DOHH2 (cell line): Measurements from ENCODE around the gene SPATA24.

Experiments
- EZH2phosphoT487 ChIP-seq: fragments of 200-600 bp; sonication (generic); IDR thresholded peaks from 2 replicates; pipeline ENCODE4 v1.6.1; 2017; ENCODE audit warnings: borderline replicate concordance, mild to moderate bottlenecking, antibody characterized with exemption, low read length, moderate library complexity, mixed read lengths
- TF ChIP-seq, protein P1 (sequence below): fragments of 200-600 bp; sonication (generic); IDR thresholded peaks from one replicate; pipeline ENCODE4 v1.5.1; 2014; ENCODE audit warnings: antibody characterized with exemption, mild to moderate bottlenecking, low read depth, low read length; ENCODE audit not compliant: poor library complexity, severe bottlenecking

GRCh38 chr5:139384591-139385051 lies 19.3 kb downstream of the SPATA24 start:
- TF ChIP-seq, protein P1, sequence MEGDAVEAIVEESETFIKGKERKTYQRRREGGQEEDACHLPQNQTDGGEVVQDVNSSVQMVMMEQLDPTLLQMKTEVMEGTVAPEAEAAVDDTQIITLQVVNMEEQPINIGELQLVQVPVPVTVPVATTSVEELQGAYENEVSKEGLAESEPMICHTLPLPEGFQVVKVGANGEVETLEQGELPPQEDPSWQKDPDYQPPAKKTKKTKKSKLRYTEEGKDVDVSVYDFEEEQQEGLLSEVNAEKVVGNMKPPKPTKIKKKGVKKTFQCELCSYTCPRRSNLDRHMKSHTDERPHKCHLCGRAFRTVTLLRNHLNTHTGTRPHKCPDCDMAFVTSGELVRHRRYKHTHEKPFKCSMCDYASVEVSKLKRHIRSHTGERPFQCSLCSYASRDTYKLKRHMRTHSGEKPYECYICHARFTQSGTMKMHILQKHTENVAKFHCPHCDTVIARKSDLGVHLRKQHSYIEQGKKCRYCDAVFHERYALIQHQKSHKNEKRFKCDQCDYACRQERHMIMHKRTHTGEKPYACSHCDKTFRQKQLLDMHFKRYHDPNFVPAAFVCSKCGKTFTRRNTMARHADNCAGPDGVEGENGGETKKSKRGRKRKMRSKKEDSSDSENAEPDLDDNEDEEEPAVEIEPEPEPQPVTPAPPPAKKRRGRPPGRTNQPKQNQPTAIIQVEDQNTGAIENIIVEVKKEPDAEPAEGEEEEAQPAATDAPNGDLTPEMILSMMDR, result no peak
- TF ChIP-seq EZH2phosphoT487, result no peak
